HG02870 (cell line): ENCODE measurements around the gene DNAH8.

Experiments
- ATAC-seq: cut with Tn5 transposase; IDR thresholded peaks from one replicate; pipeline ENCODE4 v1.9.1; 2021; ENCODE audit warnings: mild to moderate bottlenecking, moderate library complexity; ENCODE audit not compliant: unreplicated experiment

DNAH8 gene

DNA sequence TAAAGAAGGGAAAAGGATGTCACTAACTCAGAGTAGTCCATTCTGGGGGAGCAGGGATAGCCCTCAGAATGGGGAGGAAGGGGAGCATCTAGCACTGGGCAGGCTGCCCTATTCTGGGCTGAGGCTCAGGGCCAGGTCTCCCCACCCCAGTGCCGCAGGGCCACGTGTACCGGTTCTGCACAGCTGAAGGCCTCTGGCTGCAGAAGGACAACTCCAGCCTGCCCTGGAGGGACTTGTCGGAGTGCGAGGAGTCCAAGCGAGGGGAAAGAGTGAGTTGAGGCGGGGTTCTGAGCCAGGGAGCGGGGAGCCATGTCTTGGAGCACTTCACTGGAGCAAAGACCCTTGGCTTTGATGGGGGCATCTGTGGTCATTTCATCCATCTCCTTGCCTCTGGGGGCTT lies 350.4 kb downstream of the DNAH8 start:
- ATAC-seq: no peak

GRCh38 chr6:39068391-39068790 lies 353.3 kb downstream of the DNAH8 start:
- no peak for ATAC-seq

- no peak for ATAC-seq
Measured at GRCh38 chr6:39072830-39073229, 357.7 kb downstream of the DNAH8 start.

GRCh38 chr6:39073471-39074355 lies 358.6 kb downstream of the DNAH8 start:
- no peak for ATAC-seq

DNA sequence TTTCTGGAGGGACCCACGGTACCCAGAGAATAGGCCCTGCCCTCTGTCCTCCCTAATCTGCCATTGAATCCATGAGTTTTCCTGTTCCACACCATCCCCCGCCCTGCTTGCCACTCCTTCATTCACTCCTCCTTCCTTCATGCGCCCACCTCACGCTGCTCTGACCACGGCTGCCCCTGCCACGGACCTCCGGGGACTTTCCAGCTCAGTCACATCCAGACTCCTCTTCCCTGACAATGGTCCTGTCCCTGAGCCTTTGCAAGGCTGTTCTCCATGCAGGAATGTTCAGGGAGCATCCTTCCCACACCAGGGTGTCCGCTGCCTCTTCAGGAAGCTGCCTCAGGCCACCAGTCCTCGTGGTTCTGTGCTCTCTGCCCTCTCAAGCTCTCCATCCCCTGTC lies 359.4 kb downstream of the DNAH8 start:
- no peak for ATAC-seq

GRCh38 chr6:39075010-39075686 lies 360.0 kb downstream of the DNAH8 start:
- no peak for ATAC-seq

DNA sequence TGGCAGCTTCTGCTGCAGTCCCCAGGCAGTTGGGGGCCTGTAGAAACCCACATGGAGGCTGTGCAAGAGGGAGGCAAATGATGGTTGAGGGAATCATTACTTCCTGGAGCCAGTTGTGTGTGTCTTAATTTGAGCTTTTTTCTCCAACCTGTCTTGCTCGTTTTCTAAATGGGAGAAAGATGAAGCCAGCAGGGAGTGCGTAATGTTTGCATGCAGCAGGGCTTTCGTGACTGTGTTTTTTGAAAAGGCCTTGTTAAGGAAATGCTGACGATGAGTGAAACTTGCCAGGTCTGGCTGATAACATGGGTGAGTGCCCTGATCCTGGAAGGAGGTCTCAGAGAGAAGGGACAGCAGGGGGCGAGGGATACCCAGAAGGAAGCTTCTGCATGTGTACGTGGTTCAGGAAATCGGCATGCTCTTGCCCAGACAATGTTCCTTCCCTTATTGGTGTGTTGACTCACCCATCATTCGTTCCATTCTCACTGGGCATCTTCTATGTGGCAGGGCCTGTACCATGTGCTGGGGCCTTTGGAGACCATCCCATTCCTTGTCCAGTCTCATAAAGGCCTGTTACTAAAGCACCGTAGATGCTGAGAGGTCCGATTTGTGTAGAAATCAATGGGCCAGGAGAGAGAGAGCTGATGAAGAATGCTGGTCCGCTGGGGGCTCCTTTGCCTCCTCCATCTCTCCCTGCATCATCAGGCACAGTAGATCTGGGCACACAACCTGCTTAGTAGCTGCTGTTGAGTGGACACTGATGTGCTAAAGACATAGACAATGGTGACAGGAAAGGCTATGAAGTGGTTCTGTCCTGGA lies 360.9 kb downstream of the DNAH8 start:
- no peak for ATAC-seq

- ATAC-seq: no peak
Measured at GRCh38 chr6:39076623-39077535, 361.8 kb downstream of the DNAH8 start.

- no peak for ATAC-seq
Measured at GRCh38 chr6:39077882-39078594, 362.9 kb downstream of the DNAH8 start.

GRCh38 chr6:39078695-39079094 lies 363.6 kb downstream of the DNAH8 start:
- no peak for ATAC-seq

GRCh38 chr6:39079197-39080125 lies 364.4 kb downstream of the DNAH8 start:
- no peak for ATAC-seq
